Left ventricle myocardium inferior (tissue), 1 donor: Measurements from ENCODE around the gene EFNA2. TPM values are rescaled to one million over a fixed set of nuclear protein-coding genes. Genes with fewer than 3 reads are reported as not detected.

Source experiments
- DNase-seq: peaks from one replicate; pipeline ENCODE4 v3.0.0-alpha.2; 2020
- H3K27ac ChIP-seq: fragments of 200-600 bp; replicated peaks from 2 replicates; pipeline ENCODE4 v1.8.0; 2021
- H3K27me3 ChIP-seq: fragments of 200-600 bp; 2 replicates; pipeline ENCODE4 v1.8.0; 2021; ENCODE audit warnings: low read depth
- H3K36me3 ChIP-seq: fragments of 200-600 bp; 2 replicates; pipeline ENCODE4 v1.8.0; 2021
- H3K4me1 ChIP-seq: fragments of 200-600 bp; 2 replicates; pipeline ENCODE4 v1.8.0; 2021
- H3K4me3 ChIP-seq: fragments of 200-600 bp; 2 replicates; pipeline ENCODE4 v1.8.0; 2021; ENCODE audit warnings: mild to moderate bottlenecking, moderate library complexity
- H3K9me3 ChIP-seq: fragments of 200-600 bp; replicated peaks from 2 replicates; pipeline ENCODE4 v1.8.0; 2021
- CTCF ChIP-seq: fragments of 200-600 bp; IDR thresholded peaks from 2 replicates; pipeline ENCODE4 v1.8.0; 2021; ENCODE audit warnings: antibody characterized with exemption, mild to moderate bottlenecking, borderline replicate concordance
- intact Hi-C: fragments of 100-400 bp; cut with micrococcal nuclease; formaldehyde crosslinking; loops from one replicate; pipeline ENCODE4 v1.11.0; 2022
- total RNA-seq: library from RNA; stranded (reverse); fragmentation: NEBNext Ultra II Directional; extraction: Animal tissue kit (Norgen Biotek cat#: 25700); gene quantifications from one replicate; pipeline ENCODE4 v1.2.1, GENCODE V29; 2021
- donor health status: DM: no; HTN: yes; CAD: no; lungs with severe emphysema.

The EFNA2 gene
- total RNA-seq, 1 donor from 2014 or later: not detected

GRCh38 chr19:1286487-1287353 is 1.0 kb downstream of the EFNA2 start:
- intact Hi-C loops: no loop called here
- no peak for TF ChIP-seq CTCF
- Histone ChIP-seq H3K4me1 (peaks cover 12% of the 10 kb centered on the region), H3K27me3 (peaks cover 87% of the 10 kb centered on the region), H3K9me3 (no peaks in the 10 kb centered on the region), H3K4me3 (peak overlapping the region; percentile 27), H3K36me3 (no peaks in the 10 kb centered on the region), H3K27ac (no peak overlapping the region)
- DNase-seq: no peak

- TF ChIP-seq CTCF: no peak
- no peak overlapping the region for H3K27ac ChIP-seq
- no peaks in the 10 kb centered on the region for H3K36me3 ChIP-seq
- H3K27me3 ChIP-seq: peaks cover 95% of the 10 kb centered on the region
- H3K4me3 ChIP-seq: no peak overlapping the region
- no peak for DNase-seq
- intact Hi-C loops: no loop called here
- H3K4me1 ChIP-seq: peaks cover 12% of the 10 kb centered on the region
- H3K9me3 ChIP-seq: no peaks in the 10 kb centered on the region
Measured at GRCh38 chr19:1287354-1288225, 1.9 kb downstream of the EFNA2 start.

- no peak for TF ChIP-seq CTCF
- Histone ChIP-seq H3K4me3 (no peak overlapping the region), H3K9me3 (no peaks in the 10 kb centered on the region), H3K4me1 (peaks cover 12% of the 10 kb centered on the region), H3K36me3 (no peaks in the 10 kb centered on the region), H3K27ac (no peak overlapping the region), H3K27me3 (peaks cover 96% of the 10 kb centered on the region)
- DNase-seq: no peak
- intact Hi-C loops: no loop called here
Measured at GRCh38 chr19:1288226-1288612, 2.5 kb downstream of the EFNA2 start.

- Histone ChIP-seq H3K4me3 (no peak overlapping the region), H3K27ac (no peak overlapping the region), H3K27me3 (peaks cover 96% of the 10 kb centered on the region), H3K9me3 (no peaks in the 10 kb centered on the region), H3K36me3 (no peaks in the 10 kb centered on the region), H3K4me1 (peaks cover 12% of the 10 kb centered on the region)
- intact Hi-C loops: no loop called here
- DNase-seq: no peak
- no peak for TF ChIP-seq CTCF
Measured at GRCh38 chr19:1288833-1289685, 3.4 kb downstream of the EFNA2 start.

- Histone ChIP-seq H3K27me3 (peaks cover 96% of the 10 kb centered on the region), H3K36me3 (no peaks in the 10 kb centered on the region), H3K27ac (no peak overlapping the region), H3K4me3 (no peak overlapping the region), H3K4me1 (peaks cover 12% of the 10 kb centered on the region), H3K9me3 (no peaks in the 10 kb centered on the region)
- intact Hi-C loops: no loop called here
- no peak for TF ChIP-seq CTCF
- no peak for DNase-seq
Measured at GRCh38 chr19:1289686-1290025, 4.0 kb downstream of the EFNA2 start.
